OCI-LY7 (cell line): ENCODE results near the gene STX8.

ENCODE experiments used
- EZH2phosphoT487 ChIP-seq: fragments of 200-600 bp; sonication (generic); IDR thresholded peaks from 2 replicates; pipeline ENCODE4 v1.6.1; 2018; ENCODE audit warnings: low read depth, borderline replicate concordance, mild to moderate bottlenecking, mixed run types, antibody characterized with exemption, low read length, moderate library complexity, mixed read lengths
- TF ChIP-seq, protein P1 (sequence below): fragments of 200-600 bp; sonication (generic); conservative IDR thresholded peaks from 2 replicates; pipeline ENCODE4 v1.5.1; 2014; ENCODE audit warnings: mild to moderate bottlenecking, antibody characterized with exemption, low read length, moderate library complexity, mixed read lengths

- TF ChIP-seq, protein P1, sequence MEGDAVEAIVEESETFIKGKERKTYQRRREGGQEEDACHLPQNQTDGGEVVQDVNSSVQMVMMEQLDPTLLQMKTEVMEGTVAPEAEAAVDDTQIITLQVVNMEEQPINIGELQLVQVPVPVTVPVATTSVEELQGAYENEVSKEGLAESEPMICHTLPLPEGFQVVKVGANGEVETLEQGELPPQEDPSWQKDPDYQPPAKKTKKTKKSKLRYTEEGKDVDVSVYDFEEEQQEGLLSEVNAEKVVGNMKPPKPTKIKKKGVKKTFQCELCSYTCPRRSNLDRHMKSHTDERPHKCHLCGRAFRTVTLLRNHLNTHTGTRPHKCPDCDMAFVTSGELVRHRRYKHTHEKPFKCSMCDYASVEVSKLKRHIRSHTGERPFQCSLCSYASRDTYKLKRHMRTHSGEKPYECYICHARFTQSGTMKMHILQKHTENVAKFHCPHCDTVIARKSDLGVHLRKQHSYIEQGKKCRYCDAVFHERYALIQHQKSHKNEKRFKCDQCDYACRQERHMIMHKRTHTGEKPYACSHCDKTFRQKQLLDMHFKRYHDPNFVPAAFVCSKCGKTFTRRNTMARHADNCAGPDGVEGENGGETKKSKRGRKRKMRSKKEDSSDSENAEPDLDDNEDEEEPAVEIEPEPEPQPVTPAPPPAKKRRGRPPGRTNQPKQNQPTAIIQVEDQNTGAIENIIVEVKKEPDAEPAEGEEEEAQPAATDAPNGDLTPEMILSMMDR: no peak
- no peak for TF ChIP-seq EZH2phosphoT487
Measured at GRCh38 chr17:9368631-9369030, 207.0 kb downstream of the STX8 start.
